ENCODE results near the gene C3orf49. TPM values are rescaled to one million over a fixed set of nuclear protein-coding genes. Genes with fewer than 3 reads are reported as not detected.

Gene C3orf49
- total RNA-seq, 1 experiment from 2014 or later: not detected

DNA sequence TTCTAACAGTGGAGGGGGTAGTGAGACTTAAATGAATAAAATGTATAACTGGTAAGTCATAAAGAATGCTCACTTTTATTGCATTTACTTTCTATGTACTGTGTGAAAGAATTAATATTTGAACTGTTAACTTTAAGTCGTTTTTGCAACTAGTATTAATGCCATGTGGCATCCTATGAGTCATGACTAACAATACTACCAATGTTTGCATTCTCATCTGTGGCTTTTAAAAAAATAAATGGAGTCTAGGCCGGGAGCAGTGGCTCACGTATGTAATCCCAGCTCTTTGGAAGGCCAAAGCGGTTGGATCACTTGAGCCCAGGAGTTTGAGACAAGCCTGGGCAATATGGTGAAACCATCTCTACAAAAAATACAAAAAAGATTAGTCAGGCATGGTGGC is 5.2 kb downstream of the C3orf49 start:
- Histone ChIP-seq H3K9me3 (ENCODE audit: low read length) (no peaks in the 10 kb centered on the region), H3K4me3 (ENCODE audit: low read length) (no peak overlapping the region), H4K20me1 (ENCODE audit: low read length) (no peaks in the 10 kb centered on the region), H3K79me2 (ENCODE audit: low read length) (no peaks in the 10 kb centered on the region), H3K9me2 (replicated peaks; ENCODE audit: low read length) (no peaks in the 10 kb centered on the region), H3K27me3 (ENCODE audit: low read length) (no peaks in the 10 kb centered on the region), H3F3A (ENCODE audit: low read length, unreplicated experiment) (no peaks in the 10 kb centered on the region), H2AFZ (ENCODE audit: low read length) (no peak overlapping the region), H3K36me3 (ENCODE audit: low read depth, low read length) (no peaks in the 10 kb centered on the region), H3K9ac (ENCODE audit: low read length) (peak overlapping the region; percentile 27; the same call in 1 of the 2 replicates), H3K27ac (ENCODE audit: low read length) (peak overlapping the region; percentile 76), H3K4me2 (ENCODE audit: low read length) (peak overlapping the region; percentile 22; the same call in 1 of the 2 replicates), H3K4me1 (ENCODE audit: insufficient read depth, low read length) (peaks cover 9% of the 10 kb centered on the region)
- no peak for TF ChIP-seq EZH2 (IDR thresholded peaks at IDR 0.05; ENCODE audit: low read length, unreplicated experiment)
- no peak for TF ChIP-seq EZH2phosphoT487 (IDR thresholded peaks at IDR 0.05; ENCODE audit: borderline replicate concordance, low read length)
- TF ChIP-seq, protein P1, sequence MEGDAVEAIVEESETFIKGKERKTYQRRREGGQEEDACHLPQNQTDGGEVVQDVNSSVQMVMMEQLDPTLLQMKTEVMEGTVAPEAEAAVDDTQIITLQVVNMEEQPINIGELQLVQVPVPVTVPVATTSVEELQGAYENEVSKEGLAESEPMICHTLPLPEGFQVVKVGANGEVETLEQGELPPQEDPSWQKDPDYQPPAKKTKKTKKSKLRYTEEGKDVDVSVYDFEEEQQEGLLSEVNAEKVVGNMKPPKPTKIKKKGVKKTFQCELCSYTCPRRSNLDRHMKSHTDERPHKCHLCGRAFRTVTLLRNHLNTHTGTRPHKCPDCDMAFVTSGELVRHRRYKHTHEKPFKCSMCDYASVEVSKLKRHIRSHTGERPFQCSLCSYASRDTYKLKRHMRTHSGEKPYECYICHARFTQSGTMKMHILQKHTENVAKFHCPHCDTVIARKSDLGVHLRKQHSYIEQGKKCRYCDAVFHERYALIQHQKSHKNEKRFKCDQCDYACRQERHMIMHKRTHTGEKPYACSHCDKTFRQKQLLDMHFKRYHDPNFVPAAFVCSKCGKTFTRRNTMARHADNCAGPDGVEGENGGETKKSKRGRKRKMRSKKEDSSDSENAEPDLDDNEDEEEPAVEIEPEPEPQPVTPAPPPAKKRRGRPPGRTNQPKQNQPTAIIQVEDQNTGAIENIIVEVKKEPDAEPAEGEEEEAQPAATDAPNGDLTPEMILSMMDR (conservative IDR thresholded peaks at IDR 0.05; ENCODE audit: low read depth, low read length): no peak
- ChIA-PET CTCF (interaction anchor here (0.9 kb wide), 1 partner anchor 138 kb away, joined by 4 read pairs; no protein-coding TSS in a partner anchor), POLR2A (ENCODE audit: unreplicated experiment) (interaction anchor here (0.6 kb wide), 1 partner anchor 187 kb away, joined by 3 read pairs; no protein-coding TSS in a partner anchor)
- intact Hi-C loops (cut with micrococcal nuclease): loop anchor here (5.0 kb wide), 1 partner anchor 88 kb away; the partner anchor contains the start of gene SCAANT1
- ATAC-seq (peak; percentile 97), DNase-seq (peak; percentile 66)
- no TSS peak for BruUV-seq (replicated peaks)

DNA sequence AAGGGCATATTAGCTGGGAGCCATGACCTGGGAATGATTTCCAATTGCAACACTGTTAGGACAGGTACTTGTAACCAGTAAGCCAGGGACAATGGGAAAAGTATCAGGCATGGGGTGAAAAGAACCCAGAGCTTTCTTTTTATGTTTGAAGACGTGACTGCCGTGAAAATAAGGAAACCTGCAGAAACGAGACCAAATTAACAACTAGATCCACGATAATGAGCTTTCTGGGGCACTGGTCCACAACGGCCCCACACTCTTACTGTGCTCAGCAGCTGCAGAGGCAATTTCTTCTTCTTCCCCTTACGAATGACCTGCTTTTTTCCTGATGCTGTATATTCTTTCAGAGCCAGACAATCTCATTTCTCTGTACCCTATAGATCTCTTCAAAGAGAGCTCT is 11.4 kb downstream of the C3orf49 start:
- Histone ChIP-seq H3K4me2 (ENCODE audit: low read length) (no peak overlapping the region), H3K27ac (ENCODE audit: low read length) (no peak overlapping the region), H3K9me2 (replicated peaks; ENCODE audit: low read length) (no peaks in the 10 kb centered on the region), H3K36me3 (ENCODE audit: low read depth, low read length) (no peaks in the 10 kb centered on the region), H3K9ac (ENCODE audit: low read length) (no peak overlapping the region), H3K27me3 (ENCODE audit: low read length) (no peaks in the 10 kb centered on the region), H4K20me1 (ENCODE audit: low read length) (no peaks in the 10 kb centered on the region), H3K79me2 (ENCODE audit: low read length) (no peaks in the 10 kb centered on the region), H3K4me3 (ENCODE audit: low read length) (no peak overlapping the region), H3F3A (ENCODE audit: low read length, unreplicated experiment) (no peaks in the 10 kb centered on the region), H2AFZ (ENCODE audit: low read length) (no peak overlapping the region), H3K4me1 (ENCODE audit: insufficient read depth, low read length) (no peaks in the 10 kb centered on the region), H3K9me3 (ENCODE audit: low read length) (no peaks in the 10 kb centered on the region)
- TF ChIP-seq EZH2phosphoT487 (IDR thresholded peaks at IDR 0.05; ENCODE audit: borderline replicate concordance, low read length) (no peak), EZH2 (IDR thresholded peaks at IDR 0.05; ENCODE audit: low read length, unreplicated experiment) (no peak)
- TF ChIP-seq, protein P1 (conservative IDR thresholded peaks at IDR 0.05; ENCODE audit: low read depth, low read length): no peak
- CTCF ChIA-PET: no interaction called here
- BruUV-seq (replicated peaks): no TSS peak
- intact Hi-C loops (cut with micrococcal nuclease): no loop called here
- POLR2A ChIA-PET (ENCODE audit: unreplicated experiment): no interaction called here
- ATAC-seq: no peak
- DNase-seq: no peak

DNA sequence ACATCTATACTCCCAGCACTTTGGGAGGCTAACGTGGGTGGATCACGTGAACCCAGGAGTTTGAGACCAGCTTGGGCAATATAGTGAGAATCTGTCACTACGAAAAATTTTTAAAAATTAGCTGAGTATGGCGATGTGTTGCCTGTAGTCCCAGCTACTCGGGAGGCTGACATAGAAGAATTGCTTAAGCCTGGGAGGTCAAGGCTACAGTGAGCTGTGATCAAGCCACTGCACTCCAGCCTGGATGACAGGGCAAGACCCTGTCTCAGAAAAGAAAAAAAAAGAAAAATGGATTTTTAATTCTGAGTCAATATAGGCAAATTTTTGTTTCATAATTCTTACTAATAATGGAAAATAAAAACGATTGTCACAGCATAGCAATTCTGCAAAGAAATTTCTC is 13.3 kb downstream of the C3orf49 start:
- ChIA-PET CTCF (no interaction called here), POLR2A (ENCODE audit: unreplicated experiment) (no interaction called here)
- DNase-seq: no peak
- intact Hi-C loops (cut with micrococcal nuclease): no loop called here
- Histone ChIP-seq H4K20me1 (ENCODE audit: low read length) (no peaks in the 10 kb centered on the region), H3K9me2 (replicated peaks; ENCODE audit: low read length) (no peaks in the 10 kb centered on the region), H3K27ac (ENCODE audit: low read length) (no peak overlapping the region), H3K27me3 (ENCODE audit: low read length) (no peaks in the 10 kb centered on the region), H3K36me3 (ENCODE audit: low read depth, low read length) (no peaks in the 10 kb centered on the region), H3F3A (ENCODE audit: low read length, unreplicated experiment) (no peaks in the 10 kb centered on the region), H3K4me3 (ENCODE audit: low read length) (no peak overlapping the region), H2AFZ (ENCODE audit: low read length) (no peak overlapping the region), H3K4me2 (ENCODE audit: low read length) (no peak overlapping the region), H3K4me1 (ENCODE audit: insufficient read depth, low read length) (no peaks in the 10 kb centered on the region), H3K79me2 (ENCODE audit: low read length) (no peaks in the 10 kb centered on the region), H3K9ac (ENCODE audit: low read length) (no peak overlapping the region), H3K9me3 (ENCODE audit: low read length) (no peaks in the 10 kb centered on the region)
- TF ChIP-seq EZH2 (IDR thresholded peaks at IDR 0.05; ENCODE audit: low read length, unreplicated experiment) (no peak), EZH2phosphoT487 (IDR thresholded peaks at IDR 0.05; ENCODE audit: borderline replicate concordance, low read length) (no peak)
- TF ChIP-seq, protein P1 (conservative IDR thresholded peaks at IDR 0.05; ENCODE audit: low read depth, low read length): no peak
- BruUV-seq (replicated peaks): no TSS peak
- ATAC-seq: no peak

All from PC-3 (cell line).